SHP77 (cell line): ENCODE measurements around the gene ARF1.

Source experiments
- DNase-seq, 2 experiments: peaks; one replicate each; lab custom pipeline; 2025; lab: John Stamatoyannopoulos, UW

ARF1 gene

DNA sequence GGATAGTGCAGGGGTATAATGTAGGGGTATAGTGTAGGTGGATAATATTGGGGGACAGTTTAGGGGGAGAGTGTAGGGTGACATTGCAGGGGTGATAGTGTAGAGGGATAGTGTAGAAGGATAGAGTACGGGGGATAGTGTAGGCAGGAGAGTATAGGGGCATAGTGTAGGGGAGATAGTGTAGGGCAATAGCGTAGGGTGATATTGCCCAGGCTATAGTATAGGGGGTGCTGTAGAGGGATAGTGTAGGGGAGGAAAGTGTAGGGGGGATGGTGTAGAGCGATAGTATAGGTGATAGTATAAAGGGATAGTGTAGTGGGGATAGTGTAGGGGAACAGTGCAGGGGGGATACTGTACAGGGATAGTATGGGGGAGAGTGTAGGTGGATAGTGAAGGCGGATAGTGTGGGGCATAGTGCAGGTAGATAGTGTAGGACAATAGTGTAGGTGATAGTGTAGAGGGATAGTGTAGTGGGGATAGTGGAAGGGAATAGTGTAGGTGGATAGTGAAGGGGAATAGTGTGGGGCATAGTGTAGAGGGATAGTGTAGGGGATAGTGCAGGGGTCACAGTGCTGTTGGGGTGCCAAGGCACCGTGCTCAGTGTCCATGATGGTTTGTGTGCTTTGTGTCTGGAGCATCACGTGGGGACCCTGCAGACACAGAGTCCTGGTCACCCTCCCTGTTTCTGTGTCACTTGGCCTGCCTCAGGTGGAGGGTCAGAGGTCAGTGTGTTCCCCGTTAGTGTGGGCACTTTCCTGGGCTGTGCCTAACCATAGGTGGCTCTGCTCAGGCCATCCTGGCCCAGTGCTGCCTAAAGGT is 10.5 kb upstream of the ARF1 start:
- no peak for DNase-seq

DNA sequence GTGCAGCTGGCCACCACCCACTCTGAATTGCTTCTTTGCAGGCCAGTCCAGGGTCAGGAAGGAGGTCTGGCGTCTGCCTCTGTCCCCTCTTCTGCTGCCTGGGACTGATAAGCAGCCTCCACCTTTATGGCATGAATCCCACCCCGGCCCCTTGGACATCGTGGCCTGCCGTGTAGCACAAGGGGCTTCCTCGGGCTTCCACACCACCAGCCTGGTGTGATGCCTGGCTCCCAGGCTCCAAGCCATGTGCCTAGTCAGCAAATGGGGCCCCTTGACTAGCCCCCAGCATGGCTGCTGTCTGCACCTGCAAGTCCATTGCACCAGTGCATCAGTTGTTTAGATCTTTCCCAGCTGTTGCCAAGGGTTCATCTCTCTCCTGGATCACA is 9.9 kb upstream of the ARF1 start:
- DNase-seq, result no peak

DNA sequence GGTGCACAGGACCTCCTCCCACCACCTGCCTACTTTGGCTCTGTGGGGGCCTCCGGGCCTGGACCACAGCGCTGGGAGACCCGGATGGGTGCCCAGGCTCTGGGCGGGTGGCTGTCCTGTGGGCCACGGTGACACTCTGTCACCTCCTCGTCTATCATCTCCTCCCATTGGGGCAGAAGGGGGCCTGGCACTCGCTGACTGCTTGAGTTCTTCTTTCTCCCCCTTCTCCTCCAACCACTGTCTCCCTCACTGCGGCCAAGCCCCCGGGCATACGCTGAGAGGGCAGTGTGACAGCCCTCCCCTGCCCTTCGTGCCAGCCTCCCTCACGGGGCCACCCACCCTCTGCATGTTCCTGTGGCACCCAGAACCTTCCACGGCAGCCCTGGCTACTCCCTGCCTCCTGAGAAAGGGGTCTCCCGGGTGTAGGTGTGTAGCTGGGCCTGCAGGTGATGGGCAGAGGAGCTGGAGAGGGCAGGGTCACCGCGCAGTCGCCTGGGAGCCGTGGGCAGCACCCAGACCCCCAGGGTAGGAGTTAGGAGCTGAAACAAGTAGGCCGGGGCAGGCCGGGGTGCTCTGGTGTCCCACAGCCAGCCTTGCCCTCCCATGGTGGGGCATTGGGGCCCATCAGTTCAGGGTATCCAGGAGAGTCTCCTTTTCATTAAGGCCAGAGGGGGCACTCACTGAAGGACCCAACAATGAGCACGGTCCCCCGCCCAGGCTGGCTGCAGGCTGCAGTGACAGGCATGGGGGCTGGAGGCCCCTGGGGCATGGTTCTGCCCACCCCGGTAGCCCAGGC is 9.2 kb upstream of the ARF1 start:
- DNase-seq, result no peak

DNA sequence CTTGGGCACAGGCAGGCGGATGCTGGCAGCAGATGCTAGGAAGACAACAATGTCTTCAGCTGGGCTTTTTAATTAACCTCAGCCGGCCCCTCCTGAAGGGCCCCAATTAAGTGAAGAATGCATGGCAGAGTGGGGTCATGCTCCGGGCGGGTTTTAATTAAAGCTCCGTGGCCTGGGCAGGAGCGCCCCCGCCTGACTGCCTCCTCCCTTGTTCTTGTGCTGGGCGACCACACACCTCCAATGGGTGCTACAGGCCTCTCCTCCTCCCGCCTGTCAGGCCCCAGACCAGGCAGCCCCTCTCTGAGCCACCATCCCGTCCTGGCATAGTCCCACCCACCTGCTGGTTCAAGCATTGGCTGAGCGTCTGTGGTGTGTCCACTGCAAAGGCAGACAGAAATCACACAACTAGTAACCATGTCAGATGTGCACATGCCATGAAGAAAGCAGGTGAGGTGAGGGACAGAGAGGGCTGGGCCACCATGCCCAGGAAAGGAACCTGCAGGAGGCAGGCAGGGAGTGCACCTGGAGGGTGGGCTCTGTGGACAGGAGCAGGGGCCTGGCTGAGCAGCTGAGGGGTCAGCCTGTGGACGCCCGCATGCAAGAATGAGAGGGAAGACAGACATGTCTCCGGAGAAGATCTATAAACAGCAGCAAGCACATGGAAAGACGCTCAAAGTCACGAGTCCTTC is 8.5 kb upstream of the ARF1 start:
- DNase-seq, result no peak

DNA sequence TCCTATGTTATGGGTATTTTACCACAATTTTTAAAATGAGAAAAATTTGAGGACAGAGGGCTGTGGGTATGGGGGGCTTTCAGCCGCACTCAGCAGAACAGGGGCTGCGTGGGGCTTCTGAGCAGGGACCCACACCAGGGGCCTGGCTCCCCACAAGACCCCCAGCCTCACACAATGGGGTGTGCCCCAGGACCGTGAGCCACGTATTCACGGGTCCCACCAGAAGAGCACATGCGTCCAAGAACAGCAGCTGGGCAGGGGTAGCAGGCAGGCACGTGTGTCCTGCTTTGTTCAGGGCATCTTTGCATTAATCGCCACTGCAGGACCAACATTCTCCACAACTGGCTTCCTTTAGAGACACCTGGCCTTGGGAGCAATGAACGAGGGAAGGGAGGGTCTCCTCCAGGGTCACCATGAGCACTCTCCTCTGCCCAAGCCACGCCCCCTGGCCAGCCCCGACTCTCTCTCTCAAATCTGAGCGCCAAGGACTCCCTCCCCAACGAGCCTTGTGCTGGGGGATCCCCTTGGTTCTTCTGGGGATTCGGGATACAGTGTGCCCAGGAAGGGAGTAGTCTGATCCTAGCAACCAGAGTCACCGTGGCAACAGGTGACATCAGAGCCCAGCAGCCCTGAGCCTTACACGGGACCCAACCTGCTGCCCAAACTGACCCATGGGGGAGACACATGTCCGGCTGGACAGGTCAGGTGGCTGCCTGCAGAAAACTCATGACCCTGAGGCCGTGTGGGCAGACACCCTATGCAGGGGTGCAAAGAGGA is 7.4 kb upstream of the ARF1 start:
- no peak for DNase-seq

DNA sequence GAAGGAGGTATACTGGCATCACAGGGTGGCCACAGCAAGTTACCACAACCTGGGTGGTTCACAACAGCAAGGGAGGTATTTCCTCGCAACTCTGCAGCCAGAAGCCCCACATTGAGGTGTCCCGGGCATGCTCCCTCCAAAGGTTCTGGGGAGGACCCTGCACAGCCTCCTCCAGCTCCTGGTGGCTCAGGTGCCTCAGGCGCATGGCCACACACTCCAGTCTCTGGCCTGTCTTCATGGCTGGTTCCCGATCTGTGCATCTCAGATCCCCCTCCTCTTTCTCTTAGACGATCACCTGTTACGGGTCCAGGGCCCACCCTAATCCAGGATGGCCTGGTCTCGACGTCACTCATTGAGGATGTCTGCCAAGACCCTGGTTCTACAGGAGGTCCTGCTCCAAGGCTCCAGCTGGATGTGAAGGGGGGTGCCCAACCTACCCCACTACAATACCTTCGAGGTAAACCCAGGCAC is 6.7 kb upstream of the ARF1 start:
- no peak for DNase-seq

DNA sequence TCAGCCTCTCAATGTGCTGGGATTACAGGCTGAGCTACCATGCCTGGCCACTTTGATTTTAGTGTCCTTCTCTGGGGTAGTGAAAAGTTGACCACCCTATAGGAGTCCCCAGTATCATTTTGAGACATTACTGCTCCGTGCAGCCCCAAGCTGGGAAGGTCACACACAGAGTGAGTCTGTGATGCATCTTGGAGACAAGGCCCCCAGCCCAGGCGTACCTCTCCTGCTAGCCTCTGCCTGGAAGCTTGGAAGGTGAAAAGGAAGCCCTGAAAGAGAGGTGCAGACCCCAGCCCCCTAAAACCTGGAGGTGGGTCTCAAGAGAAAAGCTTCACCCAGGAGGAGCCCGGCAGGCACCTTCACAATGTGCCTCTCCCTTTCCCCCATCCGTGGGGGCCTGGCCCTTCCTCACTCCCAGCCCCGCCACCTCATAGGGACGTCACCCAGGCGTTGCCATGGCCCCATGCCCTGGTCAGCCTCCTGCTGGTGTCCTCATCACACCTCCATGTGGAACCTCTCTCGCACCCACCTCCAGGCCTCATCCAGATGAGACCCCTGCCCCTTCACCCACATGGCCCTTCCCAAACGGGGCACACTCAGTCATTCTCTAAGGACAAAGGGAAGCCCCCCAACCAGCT is 5.6 kb upstream of the ARF1 start:
- DNase-seq, result no peak

DNA sequence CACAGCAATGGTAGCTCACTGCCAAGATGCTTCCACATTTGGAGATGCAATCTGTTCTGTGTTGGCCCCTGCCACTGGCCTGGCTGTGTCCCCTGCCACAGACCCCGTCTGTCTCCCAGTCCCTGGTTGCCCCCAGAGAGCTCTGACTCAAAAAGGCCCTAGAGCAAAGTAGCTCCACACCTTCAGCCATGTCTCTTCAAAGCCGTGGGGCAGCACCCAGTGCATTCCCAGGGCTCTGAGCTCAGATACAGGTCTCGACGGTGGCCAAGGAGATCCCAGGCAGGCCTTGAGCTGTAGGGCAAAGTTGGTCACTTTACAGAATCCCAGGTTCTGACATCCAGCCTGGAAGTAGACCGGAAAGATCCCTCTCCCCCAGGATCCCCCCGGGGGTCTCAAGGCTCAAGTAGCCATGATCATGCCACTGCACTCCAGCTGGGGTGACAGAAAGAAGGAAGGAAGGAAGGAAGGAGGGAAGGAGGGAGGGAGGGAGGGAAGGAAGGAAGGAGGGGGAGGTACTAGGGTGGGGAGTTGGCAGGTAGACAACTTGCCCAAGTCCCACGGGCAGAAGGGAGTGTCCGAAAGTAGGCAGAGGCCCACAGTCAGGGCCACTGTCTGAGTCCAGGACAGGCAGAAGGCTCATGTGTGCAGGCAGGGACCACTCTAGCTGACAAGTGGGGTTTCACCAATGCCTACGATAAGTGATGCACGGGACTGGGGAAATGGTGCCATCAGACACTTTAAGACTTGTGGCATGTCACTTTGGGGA is 4.8 kb upstream of the ARF1 start:
- DNase-seq, result no peak

DNA sequence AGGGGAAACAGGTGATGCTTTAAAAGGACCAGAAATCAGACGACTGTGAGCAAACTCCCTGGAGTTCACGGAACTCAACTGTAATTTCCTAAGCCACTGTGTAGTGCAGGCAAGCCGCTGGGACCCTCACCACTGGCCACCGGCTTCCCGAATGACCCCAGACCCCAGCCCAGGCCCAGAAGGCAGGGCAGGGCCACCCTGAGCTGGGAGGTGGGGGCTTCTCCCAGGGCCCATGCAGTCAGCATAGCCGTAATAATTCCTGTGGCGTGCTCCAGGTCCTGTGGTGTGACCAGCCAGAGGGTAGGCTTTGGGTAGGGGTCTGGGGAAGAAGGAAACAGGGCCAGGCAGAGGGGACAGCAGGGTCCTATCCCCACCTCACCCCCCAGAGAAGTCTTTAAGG is 3.5 kb upstream of the ARF1 start:
- DNase-seq, result no peak

DNA sequence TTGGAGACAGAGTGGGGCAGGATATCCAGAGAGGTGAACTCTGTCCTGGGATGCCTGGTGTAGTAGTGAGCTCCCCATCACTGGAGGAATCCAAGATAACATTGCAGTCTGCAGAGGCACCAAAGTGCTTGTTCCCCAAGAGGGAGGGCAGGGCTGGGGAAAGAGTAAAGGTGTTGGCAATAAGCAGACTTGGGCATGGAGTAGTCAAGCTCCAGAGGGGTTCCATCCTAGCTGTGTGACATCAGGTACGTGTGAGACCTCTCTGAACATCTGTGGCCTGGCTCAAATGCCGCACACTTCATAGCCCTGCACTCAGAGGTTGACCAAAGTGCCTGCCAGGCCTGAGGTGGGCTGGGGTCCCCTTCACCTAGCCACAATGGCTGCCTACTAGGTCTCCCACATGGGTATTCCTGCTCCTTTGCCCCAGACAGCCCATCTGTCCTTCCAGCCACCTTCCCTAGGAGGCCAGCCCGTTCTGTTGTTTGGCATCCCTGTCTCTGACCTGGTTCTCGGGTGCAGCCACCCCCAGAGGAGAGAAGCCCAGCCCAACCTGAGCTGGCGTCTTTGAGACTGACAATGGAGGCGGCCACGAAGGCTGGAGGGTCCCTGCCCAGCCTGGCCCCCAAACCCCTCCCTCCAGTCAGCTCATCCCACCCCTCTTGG is 2.8 kb upstream of the ARF1 start:
- DNase-seq, result no peak

DNA sequence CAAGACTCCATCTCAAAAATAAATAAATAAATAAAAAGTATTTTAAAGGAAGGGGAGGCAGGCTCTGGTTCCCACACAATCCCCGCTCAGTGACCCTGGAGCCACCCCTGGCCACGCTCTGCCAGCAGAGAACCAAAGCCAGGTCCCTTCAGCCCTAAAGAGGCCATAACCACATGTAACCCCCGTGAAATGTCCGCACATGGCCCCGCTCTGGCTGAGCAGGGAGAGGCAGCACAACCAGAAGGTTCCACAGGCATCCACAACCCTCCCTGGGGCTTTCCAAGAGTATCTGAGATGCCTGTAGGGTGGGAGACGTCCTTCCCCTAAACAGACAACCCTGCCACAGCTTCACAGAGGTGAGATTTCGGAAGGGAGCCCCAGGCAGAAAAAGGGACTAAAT is 1.4 kb upstream of the ARF1 start:
- no peak for DNase-seq

DNA sequence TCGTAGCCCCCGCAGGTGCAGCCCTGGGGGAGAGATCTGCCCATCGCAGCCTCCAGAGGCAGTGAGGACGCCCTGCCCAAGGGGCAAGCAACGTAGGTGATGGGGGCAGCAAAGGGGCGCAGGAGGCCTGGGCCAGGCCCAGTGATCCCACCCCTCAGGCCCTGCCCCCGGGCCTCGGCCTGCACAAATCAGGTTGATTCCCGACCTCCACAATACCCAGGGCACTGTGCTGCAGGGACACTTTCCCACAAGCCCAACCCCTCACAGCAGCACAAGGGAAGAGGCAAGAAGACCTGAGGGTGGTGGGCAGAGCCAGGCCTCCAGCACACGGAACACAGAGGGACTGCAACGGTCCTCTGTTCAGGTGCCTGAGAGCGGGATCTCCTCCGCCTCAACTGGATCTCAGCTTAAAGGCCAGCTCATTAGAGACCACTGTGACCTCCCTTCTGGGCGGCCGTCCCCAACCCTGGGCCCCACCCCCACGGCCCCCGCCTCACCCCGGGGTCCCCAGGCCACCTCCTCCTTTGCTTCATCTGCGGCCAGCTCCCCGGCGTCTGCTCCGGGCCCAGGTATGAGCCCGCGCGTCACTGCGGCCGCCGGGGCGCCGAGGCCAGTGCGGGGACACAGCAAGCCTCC is 812 bp upstream of the ARF1 start:
- no peak for DNase-seq

DNA sequence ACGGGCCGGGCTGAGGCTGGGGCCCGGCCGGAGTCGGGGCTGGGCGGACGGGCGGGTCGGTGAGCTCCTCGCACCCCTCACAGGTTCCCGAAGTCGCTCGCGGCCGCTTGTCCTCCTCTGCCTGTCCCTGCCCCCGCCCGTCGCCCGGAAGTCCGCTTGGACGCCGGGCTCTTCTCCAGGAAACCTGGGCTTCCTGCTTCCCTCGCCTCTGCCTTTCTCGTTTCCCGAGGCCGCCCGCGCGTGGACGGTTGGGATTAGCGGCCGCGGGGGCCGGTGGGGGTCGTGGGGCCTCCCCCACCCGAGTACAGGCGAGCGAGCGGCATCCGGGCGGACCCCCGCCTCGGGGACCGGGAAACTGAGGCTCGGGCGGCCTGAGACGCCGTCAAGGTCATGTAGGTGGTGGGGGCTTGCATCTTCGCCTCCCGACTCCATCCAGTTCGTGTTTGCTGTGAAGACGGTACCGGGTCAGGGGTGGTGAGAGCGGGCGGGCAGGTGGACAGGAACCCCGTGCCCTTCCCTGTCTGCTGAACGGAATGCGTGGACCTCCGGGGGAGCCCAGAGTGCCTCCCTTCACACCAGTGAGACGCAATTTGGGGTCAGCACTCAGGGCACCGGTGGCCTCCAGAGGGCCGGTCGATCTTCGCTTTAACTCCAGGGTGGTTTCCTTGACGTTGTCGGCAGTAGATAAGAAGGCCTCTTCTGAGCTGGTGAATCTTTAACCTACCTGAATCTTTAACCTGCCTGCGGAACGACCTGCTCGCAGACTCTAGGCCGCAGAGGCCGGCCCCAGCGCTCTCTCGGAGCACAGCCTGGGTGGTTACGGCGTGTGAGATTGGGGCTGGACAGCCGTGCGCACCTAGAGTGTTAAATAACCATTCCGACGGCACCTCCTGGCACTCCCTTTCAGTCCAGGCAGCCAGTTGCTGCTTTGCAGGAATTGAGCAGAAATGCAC is 686 bp downstream of the ARF1 start:
- DNase-seq, result no peak

DNA sequence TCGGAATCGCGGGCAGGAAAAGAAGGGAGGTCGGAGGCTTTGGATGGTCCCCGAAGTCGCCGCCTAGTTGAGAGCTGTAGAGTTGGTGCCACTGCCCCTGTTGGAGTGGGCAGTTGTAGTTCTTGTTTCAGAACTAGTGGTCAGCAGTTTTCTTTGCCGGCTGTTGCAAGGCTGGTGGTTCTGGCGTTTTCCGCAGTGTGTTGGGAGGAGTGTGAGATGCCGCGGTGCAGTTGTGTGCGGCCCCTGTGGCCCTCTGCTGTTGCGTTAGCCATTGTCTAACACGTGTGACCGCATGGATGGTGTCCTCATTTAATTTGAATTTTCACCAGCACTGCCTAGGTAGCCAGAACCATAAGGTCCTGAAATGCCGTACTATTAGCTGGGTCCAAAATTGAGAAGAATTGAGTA is 1.4 kb downstream of the ARF1 start:
- no peak for DNase-seq

DNA sequence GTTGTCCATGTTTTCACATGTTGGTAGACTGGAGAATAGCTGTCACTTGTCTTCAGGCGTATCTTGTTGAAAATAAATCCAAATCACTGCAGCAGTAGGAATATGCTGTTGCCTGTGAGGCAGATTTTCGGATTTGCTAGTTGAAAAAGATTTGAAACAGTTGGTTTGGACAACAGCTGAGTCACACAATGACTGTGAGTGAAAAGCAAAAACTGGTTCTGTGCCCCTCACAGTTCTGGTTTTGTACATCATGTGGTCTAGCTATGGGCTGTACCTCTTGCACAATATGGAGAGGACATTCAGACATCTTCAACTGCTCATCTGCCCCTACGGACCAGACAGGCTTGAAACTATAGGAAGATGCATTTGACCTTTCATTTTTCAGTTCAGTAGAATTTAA is 1.8 kb downstream of the ARF1 start:
- DNase-seq, result no peak

DNA sequence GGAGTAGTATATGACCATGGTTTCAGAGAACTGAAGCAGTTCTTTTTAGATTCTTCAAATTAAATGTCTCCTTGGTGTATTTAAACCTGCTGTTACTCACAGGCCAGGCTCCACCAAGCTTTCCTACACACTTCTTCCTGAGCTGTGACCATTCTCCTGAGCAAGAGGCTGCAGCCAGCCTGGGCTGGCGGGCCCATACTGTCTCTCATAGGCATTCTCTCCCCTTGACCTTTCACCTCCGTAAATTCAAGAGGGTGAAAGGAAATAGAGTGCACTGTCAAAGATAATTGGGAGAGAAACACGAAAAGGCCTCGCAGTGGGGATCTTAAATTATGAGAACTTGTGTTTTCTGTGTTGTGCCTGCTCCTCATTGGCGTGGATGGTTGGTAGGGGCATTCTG is 2.3 kb downstream of the ARF1 start:
- no peak for DNase-seq

DNA sequence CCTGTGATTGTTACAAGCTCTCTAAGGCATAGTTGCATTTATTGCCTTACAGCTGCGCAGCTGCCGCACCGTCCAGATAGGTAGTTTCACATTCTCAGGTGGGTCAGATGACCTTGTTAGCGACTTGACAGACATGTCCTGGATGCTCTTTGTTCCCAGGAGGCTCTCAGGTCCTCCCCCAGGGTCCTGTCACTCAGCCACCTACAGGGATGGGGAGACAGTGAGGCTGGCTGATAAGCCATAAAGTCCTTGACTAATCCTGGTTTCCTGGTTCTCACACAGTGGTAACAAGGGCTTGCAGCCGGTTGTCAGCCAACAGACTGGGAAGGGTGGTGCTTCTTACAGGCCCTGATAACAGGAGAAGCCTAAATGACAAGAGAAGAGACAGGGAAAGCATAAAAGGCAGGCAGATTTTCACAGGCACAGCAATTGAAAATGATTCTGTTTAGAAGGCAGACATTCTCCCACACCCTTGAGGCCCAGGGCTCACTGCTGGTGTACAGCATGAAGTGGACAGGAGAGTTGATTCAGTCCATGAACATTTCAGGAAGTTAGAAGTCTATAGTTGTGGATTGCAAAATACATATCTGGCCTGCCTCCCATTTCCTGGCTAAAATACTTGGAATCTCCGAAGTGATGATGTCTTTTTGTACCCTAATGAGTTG is 2.9 kb downstream of the ARF1 start:
- DNase-seq, result no peak

DNA sequence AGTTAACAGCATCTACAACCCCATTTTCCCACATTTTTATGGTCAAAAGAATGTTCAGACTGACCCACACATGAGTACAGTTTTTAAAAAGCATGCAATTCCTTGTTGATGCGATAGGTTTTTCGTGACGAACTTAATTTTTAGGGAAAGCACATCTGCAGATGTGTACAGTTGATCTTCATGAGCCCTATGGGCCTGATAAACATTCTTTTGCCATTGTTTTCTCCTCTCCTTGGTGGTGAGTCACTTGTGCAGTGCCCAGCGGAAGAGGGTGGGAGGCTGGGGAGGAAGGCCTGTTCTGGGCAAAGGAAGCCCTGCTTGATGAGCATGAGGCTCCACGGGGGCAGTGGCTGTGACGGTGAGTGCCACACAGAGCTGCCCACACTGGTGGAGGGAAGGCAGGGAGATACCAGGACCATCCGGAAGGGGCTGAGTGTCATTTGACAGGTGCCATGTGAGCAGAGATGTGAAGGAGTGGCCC is 5.3 kb downstream of the ARF1 start:
- no peak for DNase-seq
